SK-N-SH (cell line): ENCODE measurements around the gene WHRN. TPM values are rescaled to one million over a fixed set of nuclear protein-coding genes. Genes with fewer than 3 reads are reported as not detected.

Experiments used
- CTCF ChIA-PET: fragments of 300-600, 350-600 bp; formaldehyde crosslinking; extraction: SDS; loops from one replicate; lab custom pipeline; 2021; lab: Yijun Ruan, JAX
- POLR2A ChIA-PET: fragments of 350-600 bp; sonication (Branson Sonifier 250); formaldehyde crosslinking; extraction: SDS; loops from one replicate; lab custom pipeline; 2020; ENCODE audit warnings: antibody characterized with exemption, inconsistent platforms; lab: Yijun Ruan, JAX
- DNase-seq: peaks from one replicate; pipeline ENCODE4 v3.0.0; 2012
- H2AFZ ChIP-seq: fragments of 200-600 bp; sonication (generic); 2 replicates; pipeline ENCODE4 v1.8.1; 2016; ENCODE audit warnings: antibody characterized with exemption, mild to moderate bottlenecking, low read depth
- H3F3A ChIP-seq: fragments of 200-600 bp; sonication (generic); replicated peaks from 2 replicates; pipeline ENCODE3; 2016; ENCODE audit warnings: antibody characterized with exemption, mild to moderate bottlenecking; ENCODE audit not compliant: insufficient read depth
- H3K27ac ChIP-seq, 2 experiments: fragments of 200-500 bp in 1 of 2; fragments of 200-600 bp in 1 of 2; sonication (Bioruptor generic) in 1 of 2; sonication (generic), shearing (Covaris generic) in 1 of 2; 2 replicates each; pipeline versions ENCODE4 v1.5.1 to v1.6.1; 2014 to 2016; ENCODE audit warnings: low read depth in 2 of 2, inconsistent platforms in 1 of 2, low read length in 1 of 2, mild to moderate bottlenecking in 1 of 2, mixed read lengths in 1 of 2
- H3K27me3 ChIP-seq: fragments of 200-600 bp; sonication (generic), shearing (Covaris generic); 2 replicates; pipeline ENCODE4 v1.6.1; 2016; ENCODE audit warnings: mixed run types; ENCODE audit not compliant: insufficient read depth
- H3K36me3 ChIP-seq, 2 experiments: fragments of 200-500 bp in 1 of 2; fragments of 200-600 bp in 1 of 2; sonication (Bioruptor generic) in 1 of 2; sonication (generic) in 1 of 2; replicated peaks in 1 of 2; 2 replicates each; pipeline versions ENCODE3 to v1.5.1; 2014 to 2016; ENCODE audit warnings: low read length in 1 of 2, mild to moderate bottlenecking in 1 of 2; ENCODE audit not compliant: insufficient read depth in 2 of 2, control insufficient read depth in 1 of 2
- H3K4me1 ChIP-seq, 2 experiments: fragments of 200-500 bp in 1 of 2; fragments of 200-600 bp in 1 of 2; sonication (Bioruptor generic) in 1 of 2; sonication (generic), shearing (Covaris generic) in 1 of 2; 2 replicates each; pipeline versions ENCODE4 v1.5.1 to v1.6.1; 2014 to 2016; ENCODE audit warnings: low read depth in 1 of 2, low read length in 1 of 2, mixed run types in 1 of 2; ENCODE audit not compliant: insufficient read depth in 2 of 2, control insufficient read depth in 1 of 2
- H3K4me2 ChIP-seq: fragments of 200-600 bp; sonication (generic), shearing (Covaris generic); 2 replicates; pipeline ENCODE4 v1.6.1; 2017; ENCODE audit warnings: mixed run types
- H3K4me3 ChIP-seq, 2 experiments: fragments of 200-500 bp in 1 of 2; fragments of 200-600 bp in 1 of 2; sonication (Bioruptor generic) in 1 of 2; sonication (generic), shearing (Covaris generic) in 1 of 2; 2 replicates each; pipeline versions ENCODE4 v1.5.1 to v1.8.1; 2014 to 2016; ENCODE audit warnings: low read depth in 2 of 2, inconsistent platforms in 1 of 2, low read length in 1 of 2, mild to moderate bottlenecking in 1 of 2, mixed read lengths in 1 of 2, moderate library complexity in 1 of 2
- H3K79me2 ChIP-seq: fragments of 200-600 bp; sonication (generic); 2 replicates; pipeline ENCODE4 v1.8.1; 2017; ENCODE audit warnings: mild to moderate bottlenecking; ENCODE audit not compliant: insufficient read depth
- H3K9ac ChIP-seq: fragments of 200-600 bp; sonication (generic); 2 replicates; pipeline ENCODE4 v1.6.1; 2017; ENCODE audit warnings: mixed run types
- H3K9me2 ChIP-seq: fragments of 200-600 bp; sonication (generic); 2 replicates; pipeline ENCODE4 v1.6.1; 2017; ENCODE audit warnings: mixed run types
- H3K9me3 ChIP-seq: fragments of 200-600 bp; sonication (generic); 2 replicates; pipeline ENCODE4 v1.6.1; 2017; ENCODE audit warnings: mixed run types, mild to moderate bottlenecking, moderate library complexity
- H4K20me1 ChIP-seq: fragments of 200-600 bp; sonication (generic); 2 replicates; pipeline ENCODE4 v1.6.1; 2017; ENCODE audit warnings: mild to moderate bottlenecking, mixed run types; ENCODE audit not compliant: insufficient read depth
- CTCF ChIP-seq: fragments of 200-600 bp; sonication (generic); IDR thresholded peaks from 2 replicates; pipeline ENCODE4 v1.6.1; 2017; ENCODE audit warnings: antibody characterized with exemption, mild to moderate bottlenecking, moderate library complexity
- FOXJ3 ChIP-seq: sonication (generic); formaldehyde crosslinking; IDR thresholded peaks from 2 replicates; pipeline ENCODE4 v1.5.1; 2020; ENCODE audit warnings: mild to moderate bottlenecking, missing genetic modification reagents
- GABPA ChIP-seq: IDR thresholded peaks from 2 replicates; pipeline ENCODE4 v1.4.0; 2012; ENCODE audit warnings: low read depth, mild to moderate bottlenecking
- NRF1 ChIP-seq: IDR thresholded peaks from 2 replicates; pipeline ENCODE4 v1.6.1; 2012; ENCODE audit warnings: low read depth, mild to moderate bottlenecking, low read length
- REST ChIP-seq: IDR thresholded peaks from 2 replicates; pipeline ENCODE4 v1.6.1; 2012; ENCODE audit warnings: mild to moderate bottlenecking, low read depth, low read length, moderate library complexity
- SMC3 ChIP-seq: IDR thresholded peaks from 2 replicates; pipeline ENCODE4 v1.6.1; 2012; ENCODE audit warnings: low read depth, low read length, improper control_type of control experiment
- TAF1 ChIP-seq: IDR thresholded peaks from 2 replicates; pipeline ENCODE4 v1.6.1; 2012; ENCODE audit warnings: low read depth, mild to moderate bottlenecking, low read length, moderate library complexity, borderline replicate concordance
- TCF12 ChIP-seq: IDR thresholded peaks from 2 replicates; pipeline ENCODE4 v1.4.0; 2012
- TEAD4 ChIP-seq: IDR thresholded peaks from 2 replicates; pipeline ENCODE4 v1.4.0; 2012; ENCODE audit warnings: mild to moderate bottlenecking, borderline replicate concordance; ENCODE audit not compliant: insufficient read depth
- YY1 ChIP-seq: IDR thresholded peaks from 2 replicates; pipeline ENCODE4 v1.4.0; 2012; ENCODE audit warnings: low read depth, mild to moderate bottlenecking
- WGBS: methylation state at CpG from one replicate; pipeline ENCODE4 v1.1.6; 2017; ENCODE audit warnings: low lambda C conversion rate; 5-methylcytosine and 5-hydroxymethylcytosine counted together
- polyA plus RNA-seq, 3 experiments: library from polyadenylated mRNA; depleted of rRNA; stranded (reverse); fragments of >200 nt; gene quantifications; 2 replicates each; pipeline ENCODE4 v1.2.3, GENCODE V29; 2012

The WHRN gene
- polyA plus RNA-seq, 1 of the 3 experiments (the other 2 are of a cell fraction): 4.6 TPM

GRCh38 chr9:114513055-114513958 lies 8.0 kb upstream of the WHRN start:
- ChIA-PET CTCF (interaction anchor here (0.8 kb wide), 1 partner anchor 78 kb away, joined by 3 read pairs; no protein-coding TSS in a partner anchor), POLR2A (no interaction called here)
- TF ChIP-seq GABPA (no peak), YY1 (no peak), NRF1 (no peak), TAF1 (no peak), TCF12 (no peak), REST (no peak), SMC3 (no peak), TEAD4 (no peak), CTCF (no peak), FOXJ3 (CRISPR knock-in tag) (no peak)

More at GRCh38 chr9:114513055-114513958, 8.0 kb upstream of the WHRN start:
- Histone ChIP-seq H3K36me3 (no peaks in the 10 kb centered on the region), H4K20me1 (no peaks in the 10 kb centered on the region), H3K27me3 (peaks cover 41% of the 10 kb centered on the region), H3K9ac (no peak overlapping the region), H3K4me1 (no peaks in the 10 kb centered on the region), H3K4me3 (no peak overlapping the region), H3F3A (no peaks in the 10 kb centered on the region), H3K79me2 (no peaks in the 10 kb centered on the region), H3K4me2 (no peak overlapping the region), H3K9me3 (no peaks in the 10 kb centered on the region), H2AFZ (no peak overlapping the region), H3K9me2 (no peaks in the 10 kb centered on the region), H3K27ac (no peak overlapping the region)
- no peak for DNase-seq
- 46% methylated on average over 10 of the region's 10 CpGs for WGBS
